NCI-H1436 treated with DMSO at 0.1 percent for 48 hours (cell line): ENCODE data around the gene SLC35D1.
"Not testable (repeated sequence)": the region's sequence is repeated elsewhere in the genome, so short reads cannot be mapped to it uniquely, and the experiment has no call there.

ENCODE experiments used
- DNase-seq: peaks from one replicate; lab custom pipeline; 2025; lab: John Stamatoyannopoulos, UW

The SLC35D1 gene

DNA sequence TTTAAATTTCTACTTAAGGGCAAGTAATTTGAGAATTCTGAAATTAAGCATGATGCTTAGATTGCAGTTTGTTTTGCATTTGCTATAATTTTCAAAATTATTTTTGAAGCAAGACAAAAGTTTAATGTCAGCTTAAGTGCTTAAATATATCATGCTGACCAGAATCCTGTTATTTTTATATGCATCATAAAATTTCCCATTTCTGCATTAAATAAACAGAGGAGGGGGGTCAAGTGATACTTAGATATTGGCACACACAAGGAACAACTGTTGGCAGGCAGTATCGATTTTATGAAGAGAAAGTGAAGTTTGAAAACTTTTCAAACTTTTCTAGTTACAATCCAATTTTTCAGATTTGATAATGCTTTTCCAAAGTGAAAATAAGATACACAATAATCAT, 68.1 kb downstream of the SLC35D1 start:
- DNase-seq, result no peak

DNA sequence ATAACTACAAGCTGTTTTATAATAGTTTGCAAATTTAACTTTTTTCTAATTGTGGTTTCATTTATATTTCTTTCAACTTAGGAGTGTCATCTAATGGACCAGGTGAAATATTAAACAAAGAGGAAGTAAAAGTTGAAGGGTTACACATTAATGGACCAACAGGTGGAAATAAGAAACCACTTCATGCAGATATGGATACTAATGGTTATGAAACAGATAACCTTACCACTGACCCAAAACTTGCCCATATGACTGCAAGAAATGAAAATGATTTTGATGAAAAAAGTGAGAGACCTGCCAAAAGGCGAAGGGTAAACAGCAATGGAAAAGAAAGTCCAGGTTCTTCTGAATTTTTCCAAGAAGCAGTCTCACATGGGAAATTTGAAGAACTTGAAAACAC, 69.5 kb downstream of the SLC35D1 start:
- DNase-seq, result no peak

DNA sequence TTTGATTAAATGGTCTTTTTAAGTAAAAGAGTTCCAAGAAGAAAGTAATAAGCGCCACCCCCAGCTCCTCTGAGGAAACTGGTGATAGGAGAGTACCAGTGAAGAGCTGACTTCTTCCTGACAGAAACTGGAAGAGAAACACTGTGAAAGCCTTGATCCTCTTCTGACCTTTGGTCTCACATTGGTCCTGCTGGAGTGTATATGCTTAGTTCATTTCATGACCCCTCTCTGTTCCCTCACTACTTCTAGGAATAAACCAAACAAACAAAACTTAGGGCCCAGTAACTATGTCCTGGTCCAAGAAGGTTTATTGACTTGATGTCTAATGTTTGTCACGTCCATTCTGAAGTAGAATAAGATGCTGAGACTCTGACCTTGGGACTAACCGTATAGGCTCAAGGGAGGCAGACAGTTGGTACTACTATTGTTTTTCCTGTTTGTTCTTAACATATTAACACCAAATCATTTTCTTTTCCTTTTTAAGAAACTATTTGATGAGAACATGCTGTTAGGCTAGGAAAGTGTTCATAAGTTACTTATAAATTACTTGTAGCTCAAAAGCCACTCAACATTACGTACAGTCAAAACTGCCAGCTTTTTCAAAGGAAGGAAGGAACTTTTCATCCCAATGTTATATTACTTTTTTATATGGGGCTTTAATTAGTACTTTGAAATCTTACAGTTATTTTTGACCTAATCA, 71.2 kb downstream of the SLC35D1 start:
- no peak for DNase-seq

DNA sequence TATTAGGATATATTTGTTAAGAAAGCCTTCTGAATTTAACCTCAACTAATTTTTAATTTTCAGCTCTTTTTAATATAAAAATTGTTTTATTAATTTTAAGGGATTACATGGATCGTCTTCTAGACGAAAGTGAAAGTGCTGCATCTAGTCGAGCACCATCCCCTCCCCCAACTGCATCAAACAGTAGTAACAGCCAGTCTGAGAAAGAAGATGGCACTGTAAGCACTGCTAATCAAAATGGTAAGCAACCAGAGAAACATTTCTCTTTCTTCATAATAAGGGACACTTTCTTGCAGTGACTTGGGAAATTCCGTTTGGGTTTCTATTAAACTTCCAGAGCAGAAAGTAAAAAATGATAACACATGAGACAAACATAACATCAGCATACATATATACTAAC, 72.3 kb downstream of the SLC35D1 start:
- DNase-seq, result no peak

DNA sequence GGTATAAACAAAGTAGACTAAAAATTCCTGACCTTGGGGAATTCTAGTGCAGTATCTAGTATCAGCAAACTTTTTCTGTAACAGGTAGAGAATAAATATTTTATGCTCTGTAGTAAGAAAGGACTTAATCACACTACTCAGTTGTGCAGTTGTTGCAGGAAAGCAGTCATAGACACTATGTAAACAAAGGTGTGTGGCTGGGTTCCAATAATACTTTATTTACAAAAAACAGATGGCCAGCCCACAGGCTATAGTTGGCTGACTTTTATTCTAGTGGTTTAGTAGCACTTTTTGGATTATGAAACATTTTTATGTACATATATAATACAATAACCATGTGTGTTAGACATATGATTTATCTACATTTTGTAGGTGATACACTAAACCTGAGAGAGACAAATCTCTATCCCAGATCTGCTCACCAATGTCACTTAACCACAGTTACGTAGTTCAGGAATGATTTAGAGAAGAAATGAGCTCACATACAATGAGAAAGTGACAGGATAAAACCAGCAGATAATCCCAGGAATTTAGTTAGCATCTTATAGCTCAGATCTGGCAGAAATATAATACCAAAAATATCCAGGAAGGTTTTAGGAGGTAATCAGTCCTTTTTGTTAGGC, 73.1 kb downstream of the SLC35D1 start:
- no peak for DNase-seq

DNA sequence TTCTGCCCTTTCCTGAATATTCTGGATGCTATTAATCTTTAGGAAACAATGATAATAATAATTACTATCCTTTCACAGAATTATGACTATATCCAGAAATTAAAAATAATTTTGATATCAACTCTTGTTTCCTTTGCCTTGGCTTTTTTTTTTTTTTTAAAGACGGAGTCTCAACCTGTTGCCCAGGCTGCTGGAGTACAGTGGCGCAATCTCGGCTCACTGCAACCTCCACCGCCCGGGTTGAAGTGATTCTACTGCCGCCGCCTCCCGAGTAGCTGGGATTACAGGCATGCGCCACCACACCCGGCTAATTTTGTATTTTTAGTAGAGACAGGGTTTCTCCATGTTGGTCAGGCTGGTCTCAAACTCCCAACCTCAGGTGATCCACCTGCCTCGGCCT, 74.3 kb downstream of the SLC35D1 start:
- DNase-seq, result not testable (repeated sequence)

DNA sequence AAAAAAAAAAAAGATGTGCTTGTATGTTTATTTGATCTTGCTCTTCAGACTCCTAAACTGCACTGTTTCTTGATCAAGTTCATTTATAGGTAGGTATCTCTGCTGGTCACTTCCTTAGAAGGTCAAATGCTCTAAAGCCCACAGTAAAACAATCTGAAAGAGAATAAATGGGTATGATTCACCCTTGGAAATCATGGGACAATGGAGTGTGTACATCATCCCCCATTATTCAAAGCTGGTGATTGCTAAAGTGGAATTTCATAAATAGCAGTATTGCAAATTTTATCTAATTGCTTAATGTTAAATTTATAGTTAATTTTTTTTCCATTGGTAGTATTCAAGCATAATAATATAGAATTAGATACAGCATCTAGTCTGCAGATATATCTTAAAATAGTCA, 75.7 kb downstream of the SLC35D1 start:
- DNase-seq, result no peak

DNA sequence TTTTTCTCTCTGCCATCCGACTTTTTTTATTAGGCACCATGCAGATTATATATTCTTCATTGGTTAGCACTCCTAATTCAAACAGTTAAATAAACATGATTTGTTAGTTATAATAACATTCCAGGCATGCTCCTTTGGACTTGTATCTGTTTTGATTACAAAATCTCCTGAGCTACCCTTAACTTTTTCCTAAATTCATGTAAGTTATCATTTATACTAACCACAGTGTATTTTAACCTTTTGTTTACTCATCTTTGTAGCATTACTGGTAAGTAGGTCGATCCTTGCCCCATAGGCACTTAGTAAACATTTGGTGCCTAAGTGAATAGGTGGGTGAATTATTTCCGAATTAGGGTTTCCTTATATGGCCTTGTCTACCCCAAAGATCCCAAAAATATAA, 85.4 kb downstream of the SLC35D1 start:
- DNase-seq, result no peak

DNA sequence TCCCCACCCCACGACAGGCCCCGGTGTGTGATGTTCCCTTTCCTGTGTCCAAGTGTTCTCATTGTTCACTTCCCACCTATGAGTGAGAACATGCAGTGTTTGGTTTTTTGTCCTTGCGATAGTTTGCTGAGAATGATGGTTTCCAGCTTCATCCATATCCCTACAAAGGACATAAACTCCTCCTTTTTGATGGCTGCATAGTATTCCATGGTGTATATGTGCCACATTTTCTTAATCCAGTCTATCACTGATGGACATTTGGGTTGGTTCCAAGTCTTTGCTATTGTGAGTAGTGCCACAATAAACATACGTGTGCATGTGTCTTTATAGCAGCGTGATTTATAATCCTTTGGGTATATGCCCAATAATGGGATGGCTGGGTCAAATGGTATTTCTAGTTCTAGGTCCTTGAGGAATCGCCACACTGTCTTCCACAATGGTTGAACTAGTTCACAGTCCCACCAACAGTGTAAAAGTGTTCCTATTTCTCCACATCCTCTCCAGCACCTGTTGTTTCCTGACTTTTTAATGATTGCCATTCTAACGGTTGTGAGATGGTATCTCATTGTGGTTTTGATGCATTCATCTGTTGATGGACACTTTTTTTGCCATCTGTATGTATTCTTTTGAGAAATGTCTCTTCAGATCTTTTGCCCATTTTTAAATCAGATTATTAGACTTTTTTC, 87.6 kb downstream of the SLC35D1 start:
- not testable (repeated sequence) for DNase-seq

DNA sequence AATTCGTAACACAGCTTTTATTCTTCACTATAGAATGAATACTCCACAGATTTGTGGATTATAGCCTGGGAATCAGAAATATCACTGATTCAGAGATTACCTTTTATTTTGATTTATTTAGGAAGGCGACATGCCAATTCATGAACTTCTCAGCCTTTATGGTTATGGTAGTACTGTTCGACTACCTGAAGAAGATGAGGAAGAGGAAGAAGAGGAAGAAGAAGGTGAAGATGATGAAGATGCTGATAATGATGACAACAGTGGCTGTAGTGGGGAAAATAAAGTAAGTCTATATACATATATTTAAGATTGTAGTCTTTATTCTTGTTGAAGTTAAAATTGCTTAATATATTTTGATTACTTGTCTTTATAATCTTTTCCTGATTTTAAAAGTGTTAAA, 96.0 kb downstream of the SLC35D1 start:
- DNase-seq, result no peak

DNA sequence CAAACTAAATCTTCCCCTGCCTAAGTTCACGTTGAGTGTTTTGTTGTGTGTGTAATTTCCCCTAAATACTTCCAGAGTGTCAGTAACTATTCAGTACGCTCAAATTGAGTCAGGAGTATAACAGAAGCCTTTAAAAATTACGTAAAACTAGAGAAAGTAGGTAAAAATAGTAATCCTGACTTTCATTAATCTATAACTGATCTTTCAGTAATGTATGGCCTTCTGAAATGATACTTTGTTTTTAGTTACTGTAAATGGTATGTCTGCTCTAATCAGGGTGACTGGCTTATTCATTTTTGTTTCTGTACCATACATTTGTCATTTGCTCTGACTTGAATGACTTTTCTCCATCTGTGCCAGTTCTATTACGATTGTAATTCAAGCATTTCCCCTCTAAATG, 99.7 kb downstream of the SLC35D1 start:
- no peak for DNase-seq

DNA sequence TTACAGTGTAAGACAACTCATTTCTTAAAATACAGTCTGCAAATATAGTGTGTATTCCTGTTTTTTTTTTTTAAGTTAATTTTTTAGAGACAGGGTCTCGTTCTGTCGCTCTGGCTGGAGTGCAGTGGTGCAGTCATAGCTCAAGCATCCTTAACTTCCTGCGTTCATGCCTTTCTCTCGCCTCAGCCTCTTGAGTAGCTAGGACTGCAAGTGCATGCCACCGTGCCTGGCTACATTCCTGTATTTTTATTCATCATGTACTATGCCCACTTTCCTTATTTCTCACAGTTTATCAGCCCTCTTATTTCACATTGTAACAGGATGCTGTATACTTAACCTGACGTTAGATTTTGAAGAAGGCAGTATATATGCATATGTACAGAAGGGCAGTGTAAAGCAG, 102.4 kb downstream of the SLC35D1 start:
- no peak for DNase-seq
